ENCODE measurements around the gene PRM1.
"Not testable (repeated sequence)": the region's sequence is repeated elsewhere in the genome, so short reads cannot be mapped to it uniquely, and the experiment has no call there.

Gene PRM1

GRCh38 chr16:11313493-11314308, 32.6 kb upstream of the PRM1 start:
- no peak for DNase-seq

- DNase-seq = no peak
These were observed 31.8 kb upstream of the PRM1 start for GRCh38 chr16:11312718-11313492.

GRCh38 chr16:11310997-11311561, 29.9 kb upstream of the PRM1 start:
- no peak for DNase-seq

- no peak for DNase-seq
These were observed 29.5 kb upstream of the PRM1 start for GRCh38 chr16:11310634-11310977.

- DNase-seq = no peak
These were observed 28.9 kb upstream of the PRM1 start for GRCh38 chr16:11309895-11310633.

GRCh38 chr16:11308493-11309283, 27.6 kb upstream of the PRM1 start:
- DNase-seq = no peak

GRCh38 chr16:11307639-11308492, 26.7 kb upstream of the PRM1 start:
- no peak for DNase-seq

- DNase-seq = no peak
These were observed 26.0 kb upstream of the PRM1 start for GRCh38 chr16:11306997-11307638.

- no peak for DNase-seq
These were observed 25.3 kb upstream of the PRM1 start for GRCh38 chr16:11306381-11306780.

- no peak for DNase-seq
These were observed 22.4 kb upstream of the PRM1 start for GRCh38 chr16:11303405-11304138.

GRCh38 chr16:11302977-11303376, 21.8 kb upstream of the PRM1 start:
- DNase-seq = no peak

GRCh38 chr16:11301645-11302501, 20.7 kb upstream of the PRM1 start:
- DNase-seq = no peak

GRCh38 chr16:11300560-11300892, 19.4 kb upstream of the PRM1 start:
- no peak for DNase-seq

GRCh38 chr16:11299865-11300559, 18.9 kb upstream of the PRM1 start:
- DNase-seq = no peak

GRCh38 chr16:11298950-11299547, 17.9 kb upstream of the PRM1 start:
- DNase-seq = not testable (repeated sequence)

- DNase-seq = no peak
These were observed 17.2 kb upstream of the PRM1 start for GRCh38 chr16:11298143-11298900.

GRCh38 chr16:11297492-11298142, 16.5 kb upstream of the PRM1 start:
- no peak for DNase-seq
